ENCODE data around the gene MAOB.

DNA sequence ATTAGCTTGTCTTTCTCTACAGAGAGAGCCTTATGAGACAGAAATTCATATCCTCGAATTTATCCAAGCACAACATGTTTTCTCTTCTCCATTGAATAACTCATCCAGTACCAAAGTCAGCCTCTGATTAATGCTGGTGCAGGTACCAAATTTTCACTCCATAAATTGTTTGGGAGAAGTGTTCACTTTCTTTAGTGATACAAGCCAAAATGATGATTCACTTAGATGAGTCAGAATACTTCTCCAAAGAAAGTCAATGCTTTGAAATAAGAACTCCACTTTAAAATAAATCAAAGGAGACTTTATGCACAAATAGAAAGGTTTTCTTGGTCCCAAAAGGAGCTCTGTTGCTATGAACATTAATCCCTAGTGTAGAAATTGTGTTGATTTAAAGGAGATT is 60.2 kb downstream of the MAOB start:
- TF ChIP-seq CTCF (IDR thresholded peaks at IDR 0.05) (no peak), POLR2A (IDR thresholded peaks at IDR 0.05) (no peak)
